Activated CD8-positive, alpha-beta memory T cell treated with anti-CD3 and anti-CD28 coated beads, Interleukin-2, amount 50 U/mL, for 1 hour (primary cell): ENCODE data around the gene NUDT3.
"Not testable (repeated sequence)": the region's sequence is repeated elsewhere in the genome, so short reads cannot be mapped to it uniquely, and the experiment has no call there.

ENCODE experiments used
- DNase-seq: peaks from one replicate; pipeline ENCODE4 v3.0.0-alpha.2; 2020; ENCODE audit errors: extremely low read depth

NUDT3 gene

GRCh38 chr6:34288581-34288980 is 103.9 kb downstream of the NUDT3 start:
- no peak for DNase-seq

DNA sequence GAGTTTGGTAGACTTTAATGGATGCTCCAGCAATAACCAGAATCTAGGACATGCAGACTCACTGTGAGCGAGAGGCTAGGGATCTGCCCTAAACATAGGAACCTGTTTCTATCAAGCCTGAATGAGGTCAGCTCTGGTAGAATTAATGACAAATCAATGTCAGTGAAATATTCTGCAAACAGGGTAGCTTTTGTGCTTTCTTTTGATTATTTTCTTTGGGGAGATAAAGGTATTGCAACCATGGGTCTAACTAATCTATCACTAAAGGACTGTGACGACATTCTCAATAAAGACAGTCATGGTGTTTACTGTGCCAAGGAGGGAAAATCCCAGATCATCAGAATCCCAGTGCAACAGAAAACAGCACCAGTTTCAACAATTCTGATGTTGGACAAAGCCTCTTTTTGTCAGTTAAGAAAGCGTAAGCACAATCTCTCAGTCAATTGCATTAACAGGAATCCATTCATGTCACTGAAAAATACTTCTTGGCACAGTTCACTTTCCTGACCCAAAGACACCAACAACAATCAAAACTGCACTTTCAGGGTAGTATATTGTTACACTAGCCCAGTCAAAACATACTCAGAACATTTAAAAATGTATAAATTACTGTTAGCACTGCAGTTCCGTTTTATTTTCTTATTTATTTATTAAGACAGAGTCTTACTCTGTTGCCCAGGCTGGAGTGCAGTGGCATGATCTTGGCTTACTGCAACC is 106.9 kb downstream of the NUDT3 start:
- DNase-seq: no peak

GRCh38 chr6:34284563-34285447 is 107.7 kb downstream of the NUDT3 start:
- no peak for DNase-seq

- DNase-seq: no peak
Observed at GRCh38 chr6:34281702-34282334, 110.7 kb downstream of the NUDT3 start.

DNA sequence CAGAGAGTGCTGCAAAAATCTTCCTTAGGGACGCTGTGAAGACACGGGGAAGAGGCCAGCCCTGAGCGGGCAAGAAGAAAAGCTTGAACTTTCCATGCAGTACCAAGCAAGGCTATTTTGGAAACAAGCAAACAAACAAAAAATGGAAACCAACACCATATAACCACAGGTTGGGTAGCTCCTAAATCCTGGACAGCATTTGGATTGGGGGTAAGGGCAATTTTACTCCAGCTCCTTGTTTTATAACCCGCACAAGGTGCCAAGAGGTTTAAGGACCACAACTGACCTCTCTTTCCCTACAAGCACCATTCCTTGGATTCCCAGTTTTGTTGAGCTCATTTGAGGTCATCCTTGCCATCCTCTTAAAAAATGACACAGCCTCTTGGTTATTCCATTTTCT is 112.3 kb downstream of the NUDT3 start:
- no peak for DNase-seq

DNA sequence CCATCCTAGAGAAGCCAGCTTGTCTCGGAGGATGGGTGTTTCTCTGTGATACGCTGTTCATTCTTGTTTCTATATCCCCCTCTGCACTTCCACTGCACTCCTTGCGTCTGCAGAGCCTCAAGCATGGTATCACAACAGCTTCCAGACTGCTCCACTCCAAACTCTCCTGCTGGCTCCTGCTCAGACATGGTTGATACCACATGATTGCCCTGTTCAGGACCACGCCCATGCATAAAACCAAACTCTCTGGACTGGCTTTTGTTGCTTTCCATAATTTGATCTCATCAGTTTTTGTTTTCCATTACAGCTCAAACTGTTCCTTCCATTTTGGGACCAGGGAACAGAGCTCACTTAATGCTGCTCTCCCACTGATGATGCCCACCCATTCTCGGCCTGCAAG is 113.6 kb downstream of the NUDT3 start:
- no peak for DNase-seq

GRCh38 chr6:34277763-34278112 is 114.7 kb downstream of the NUDT3 start:
- DNase-seq: no peak

GRCh38 chr6:34276881-34277762 is 115.3 kb downstream of the NUDT3 start:
- no peak for DNase-seq

DNA sequence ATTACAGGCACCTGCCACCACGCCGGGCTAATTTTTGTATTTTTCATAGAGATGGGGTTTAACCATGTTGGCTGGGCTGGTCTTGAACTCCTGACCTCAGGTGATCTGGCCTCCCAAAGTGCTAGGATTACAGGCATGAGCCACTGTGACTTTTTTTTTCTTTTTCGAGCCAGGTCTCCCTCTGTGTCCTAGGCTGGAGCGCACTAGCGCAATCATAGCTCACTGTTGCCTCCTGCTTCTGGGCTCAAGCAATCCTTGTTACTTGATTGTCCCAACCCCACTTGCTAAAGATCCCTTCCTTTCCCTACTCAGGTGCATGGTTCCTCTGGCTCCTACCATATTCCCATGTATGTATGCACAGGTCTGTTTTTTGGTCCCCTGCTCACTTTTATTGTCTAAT is 116.3 kb downstream of the NUDT3 start:
- DNase-seq: no peak

DNA sequence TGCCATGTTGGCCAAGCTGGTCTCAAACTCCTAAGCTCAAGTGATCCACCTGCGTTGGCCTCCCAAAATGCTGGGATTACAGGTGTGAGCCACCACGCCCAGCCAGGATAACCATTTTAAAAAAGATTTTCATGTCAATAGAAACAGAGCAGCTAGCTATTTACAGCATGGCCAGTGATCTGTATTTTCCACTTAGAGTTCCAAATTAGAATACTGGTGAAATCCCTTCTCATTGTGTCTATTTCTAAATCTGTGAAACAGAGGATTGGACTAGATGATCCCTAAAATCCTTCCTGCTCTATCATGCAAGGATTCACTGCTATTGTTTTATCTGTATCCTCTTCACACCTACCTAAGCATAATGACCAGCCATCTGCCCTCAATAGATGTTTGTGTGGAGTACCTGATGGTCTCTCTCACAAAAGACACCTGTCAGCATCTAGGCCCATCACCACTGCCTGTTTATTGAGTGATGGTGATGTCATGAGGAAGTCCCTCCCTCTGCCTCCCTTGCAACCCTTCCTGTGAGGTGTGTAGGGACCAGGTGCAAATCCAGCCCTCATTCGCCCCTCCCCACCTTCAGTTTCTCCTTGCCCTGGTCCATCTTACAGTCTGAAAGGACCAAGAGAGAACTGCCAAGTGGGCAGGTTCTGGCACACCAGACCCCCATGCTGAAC is 117.2 kb downstream of the NUDT3 start:
- no peak for DNase-seq

- DNase-seq: no peak
Observed at GRCh38 chr6:34274129-34274528, 118.3 kb downstream of the NUDT3 start.

- DNase-seq: no peak
Observed at GRCh38 chr6:34273242-34273805, 119.1 kb downstream of the NUDT3 start.

DNA sequence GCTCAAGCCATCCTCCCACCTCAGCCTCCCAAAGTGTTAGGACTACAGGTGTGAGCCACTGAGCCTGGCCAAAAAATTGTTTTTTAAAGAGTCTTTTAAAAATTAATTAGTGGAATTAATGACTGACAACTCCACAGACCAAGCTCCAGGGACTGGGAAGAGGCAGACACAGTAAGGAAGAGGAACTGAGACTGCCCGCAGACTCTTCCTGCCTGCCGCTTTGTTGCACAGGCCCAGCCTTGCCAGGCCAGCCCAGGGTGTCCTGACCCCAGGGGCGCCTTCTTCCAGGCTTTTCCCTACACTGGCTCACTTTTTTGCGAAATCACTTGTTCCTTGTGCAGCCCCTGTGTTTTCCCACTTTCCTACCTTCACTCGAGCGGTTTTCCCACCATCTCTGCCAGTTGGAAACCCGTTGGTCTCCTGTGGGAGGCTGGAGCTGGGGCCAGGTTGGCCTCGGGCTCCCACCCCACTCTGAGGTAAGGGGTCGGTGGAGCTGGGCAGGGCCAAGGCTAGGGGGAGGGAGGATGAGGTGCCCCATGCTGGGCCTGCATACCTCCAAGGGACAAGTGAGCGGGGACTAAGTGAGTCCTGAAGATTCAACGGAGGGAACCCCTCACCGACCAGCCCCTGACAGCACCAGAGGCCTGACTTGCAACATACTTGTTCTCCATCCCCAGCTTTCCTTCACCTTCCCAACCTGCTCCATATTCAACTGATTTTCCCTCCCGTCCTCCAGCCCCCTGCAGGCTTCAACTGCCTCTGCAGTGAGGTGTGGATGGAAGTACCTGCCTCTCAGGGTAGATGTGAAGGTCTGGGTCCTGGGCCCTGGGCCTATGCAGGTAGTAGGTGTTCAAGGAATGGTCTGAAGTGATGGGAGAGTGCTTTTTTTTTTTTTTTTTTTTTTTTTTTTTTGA is 120.2 kb downstream of the NUDT3 start:
- no peak for DNase-seq

DNA sequence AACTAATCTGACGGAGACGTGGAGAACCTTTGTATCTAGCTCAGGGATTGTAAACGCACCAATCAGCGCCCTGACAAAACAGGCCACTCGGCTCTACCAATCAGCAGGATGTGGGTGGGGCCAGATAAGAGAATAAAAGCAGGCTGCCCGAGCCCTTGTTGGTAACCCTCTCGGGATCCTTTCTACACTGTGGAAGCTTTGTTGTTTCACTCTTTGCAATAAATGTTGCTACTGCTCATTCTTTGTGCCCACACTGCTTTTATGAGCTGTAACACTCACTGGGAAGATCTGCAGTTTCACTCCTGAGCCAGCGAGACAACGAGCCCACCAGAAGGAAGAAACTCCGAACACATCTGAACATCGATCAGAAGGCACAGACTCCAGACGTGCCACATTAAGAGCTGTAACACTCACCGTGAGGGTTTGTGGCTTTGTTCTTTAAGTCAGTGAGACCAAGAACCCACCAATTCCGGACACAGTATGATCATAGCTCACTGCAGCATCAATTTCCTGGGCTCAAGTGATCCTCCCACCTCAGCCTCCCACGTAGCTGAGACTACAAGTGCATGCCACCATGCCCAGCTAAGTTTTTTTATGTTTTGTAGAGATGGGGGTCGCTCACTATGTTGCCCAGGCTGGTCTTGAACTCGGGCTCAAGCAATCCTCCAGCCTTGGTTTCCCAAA is 122.7 kb downstream of the NUDT3 start:
- DNase-seq: not testable (repeated sequence)

DNA sequence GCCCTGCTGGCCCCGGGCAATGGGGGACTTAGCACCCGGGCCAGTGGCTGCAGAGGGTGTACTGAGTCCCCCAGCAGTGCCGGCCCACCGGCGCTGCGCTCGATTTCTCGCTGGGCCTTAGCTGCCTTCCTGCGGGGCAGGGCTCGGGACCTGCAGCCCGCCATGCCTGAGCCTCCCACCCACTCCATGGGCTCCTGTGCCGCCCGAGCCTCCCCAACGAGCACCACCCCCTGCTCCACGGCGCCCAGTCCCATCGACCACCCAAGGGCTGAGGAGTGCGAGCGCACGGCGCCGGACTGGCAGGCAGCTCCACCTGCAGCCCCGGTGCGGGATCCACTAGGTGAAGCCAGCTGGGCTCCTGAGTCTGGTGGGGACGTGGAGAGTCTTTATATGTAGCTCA is 123.3 kb downstream of the NUDT3 start:
- not testable (repeated sequence) for DNase-seq

GRCh38 chr6:34267746-34268145 is 124.7 kb downstream of the NUDT3 start:
- DNase-seq: no peak

DNA sequence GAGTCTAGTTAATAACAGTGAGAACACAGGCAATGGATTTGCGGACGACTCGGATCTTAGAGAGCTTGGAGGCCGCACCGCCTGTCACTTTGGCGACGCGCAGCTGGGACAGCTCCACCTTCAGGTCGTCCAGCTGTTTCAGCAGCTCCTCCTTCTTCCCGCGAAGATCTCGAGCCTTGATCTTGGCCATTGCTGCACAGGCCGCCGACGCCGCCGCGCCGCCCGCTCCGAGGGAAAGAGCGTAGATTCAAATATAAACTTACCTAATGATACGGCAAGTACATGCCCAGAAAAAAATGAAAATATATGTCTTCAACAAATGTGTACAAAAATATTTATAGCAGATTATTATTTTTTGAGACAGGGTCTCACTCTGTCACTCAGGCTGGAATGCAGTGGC is 129.0 kb downstream of the NUDT3 start:
- not testable (repeated sequence) for DNase-seq

DNA sequence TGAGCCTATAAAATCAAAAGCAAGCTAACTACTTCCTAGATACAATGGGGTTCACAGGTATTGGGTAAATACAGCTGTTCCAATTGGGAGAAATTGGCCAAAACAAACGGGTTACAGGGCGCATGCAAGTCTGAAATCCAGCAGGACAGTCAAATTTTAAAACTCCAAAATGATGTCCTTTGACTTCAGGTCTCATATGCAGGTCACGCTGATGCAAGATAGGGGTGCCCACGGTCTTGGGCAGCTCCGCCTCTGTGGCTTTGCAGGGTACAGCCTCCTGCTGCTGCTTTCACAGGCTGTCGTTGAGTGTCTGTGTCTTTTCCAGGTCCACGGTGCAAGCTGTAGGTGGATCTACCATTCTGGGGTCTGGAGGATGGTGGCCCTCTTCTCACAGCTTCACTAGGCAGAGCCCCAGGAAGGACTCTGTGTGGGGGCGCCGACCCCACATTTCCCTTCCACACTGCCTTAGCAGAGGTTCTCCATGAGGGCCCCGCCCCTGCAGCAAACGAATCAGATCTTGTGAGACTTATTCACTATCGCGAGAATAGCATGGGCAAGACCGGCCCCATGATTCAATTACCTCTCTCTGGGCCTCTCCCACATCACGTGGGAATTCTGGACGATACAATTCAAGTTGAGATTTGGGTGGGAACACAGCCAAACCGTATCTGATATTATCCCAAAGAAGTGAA is 131.7 kb downstream of the NUDT3 start:
- DNase-seq: no peak
